ENCODE data around the gene APOLD1. TPM values are rescaled to one million over a fixed set of nuclear protein-coding genes. Genes with fewer than 3 reads are reported as not detected.
A peak's percentile ranks its signal among the peaks of the same experiment; 100 is the strongest.

Gene APOLD1
- polyA plus RNA-seq, 1 donor (not counting 4 experiments of a cell fraction or from before 2014, with no cell fraction given): 0.34 TPM

DNA sequence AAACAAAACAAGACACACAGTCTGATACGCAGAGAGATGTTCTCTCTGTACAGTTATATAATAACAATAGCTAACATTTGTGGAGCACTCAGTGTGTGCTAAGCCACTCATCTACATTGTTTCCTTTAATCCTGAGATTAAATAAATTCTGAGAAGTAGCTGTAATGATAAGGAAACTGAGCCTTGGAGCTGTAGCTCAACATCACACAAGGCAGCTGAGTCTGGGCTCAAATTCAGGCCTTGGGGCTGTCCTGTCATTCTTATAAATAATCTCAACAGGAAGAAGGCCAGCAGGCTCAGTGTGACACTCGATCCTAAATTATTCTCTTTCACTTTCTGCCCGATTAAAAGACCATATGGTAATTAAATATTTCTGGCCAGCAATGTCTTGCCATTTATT is 43.8 kb upstream of the APOLD1 start:
- H3K4me2 ChIP-seq (ENCODE audit: control insufficient read depth, extremely low read depth, insufficient read depth, low read depth, low read length): peak overlapping the region; percentile 55
- no peaks in the 10 kb centered on the region for H3K36me3 ChIP-seq (ENCODE audit: control insufficient read depth in 2 of 2, extremely low read depth in 1 of 2, insufficient read depth in 2 of 2, low read length in 2 of 2)
- H3K9me3 ChIP-seq (ENCODE audit: control insufficient read depth, low read depth, low read length): no peaks in the 10 kb centered on the region
- H3K79me2 ChIP-seq (ENCODE audit: control insufficient read depth, insufficient read depth, low read length): no peaks in the 10 kb centered on the region
- H3K27me3 ChIP-seq (ENCODE audit: control insufficient read depth, extremely low read depth, insufficient read depth, low read length): no peaks in the 10 kb centered on the region
- FAIRE-seq (no peak), DNase-seq (ENCODE audit: low read depth, low spot score) (no peak)
- no peak overlapping the region for H3K9ac ChIP-seq (ENCODE audit: control insufficient read depth, extremely low read depth, insufficient read depth, low read length)
- no peak for TF ChIP-seq EZH2 (IDR thresholded peaks at IDR 0.05; ENCODE audit: low read length)
- TF ChIP-seq, protein P1, sequence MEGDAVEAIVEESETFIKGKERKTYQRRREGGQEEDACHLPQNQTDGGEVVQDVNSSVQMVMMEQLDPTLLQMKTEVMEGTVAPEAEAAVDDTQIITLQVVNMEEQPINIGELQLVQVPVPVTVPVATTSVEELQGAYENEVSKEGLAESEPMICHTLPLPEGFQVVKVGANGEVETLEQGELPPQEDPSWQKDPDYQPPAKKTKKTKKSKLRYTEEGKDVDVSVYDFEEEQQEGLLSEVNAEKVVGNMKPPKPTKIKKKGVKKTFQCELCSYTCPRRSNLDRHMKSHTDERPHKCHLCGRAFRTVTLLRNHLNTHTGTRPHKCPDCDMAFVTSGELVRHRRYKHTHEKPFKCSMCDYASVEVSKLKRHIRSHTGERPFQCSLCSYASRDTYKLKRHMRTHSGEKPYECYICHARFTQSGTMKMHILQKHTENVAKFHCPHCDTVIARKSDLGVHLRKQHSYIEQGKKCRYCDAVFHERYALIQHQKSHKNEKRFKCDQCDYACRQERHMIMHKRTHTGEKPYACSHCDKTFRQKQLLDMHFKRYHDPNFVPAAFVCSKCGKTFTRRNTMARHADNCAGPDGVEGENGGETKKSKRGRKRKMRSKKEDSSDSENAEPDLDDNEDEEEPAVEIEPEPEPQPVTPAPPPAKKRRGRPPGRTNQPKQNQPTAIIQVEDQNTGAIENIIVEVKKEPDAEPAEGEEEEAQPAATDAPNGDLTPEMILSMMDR (optimal IDR thresholded peaks at IDR 0.05 in 1 of 3, IDR thresholded peaks at IDR 0.05 in 1 of 3, conservative IDR thresholded peaks at IDR 0.05 in 1 of 3; ENCODE audit: extremely low read depth in 1 of 3, insufficient read depth in 2 of 3, low read length in 3 of 3): no peak
- peak overlapping the region; percentile 42 for H2AFZ ChIP-seq (ENCODE audit: control insufficient read depth, low read length)
- H4K20me1 ChIP-seq (ENCODE audit: control insufficient read depth, extremely low read depth, insufficient read depth, low read length): no peaks in the 10 kb centered on the region
- dilution Hi-C loops (cut with MboI; ENCODE audit: extremely low pct_ligation_motif_present, low sequenced_read_pairs): no loop called here
- H3K4me1 ChIP-seq (ENCODE audit: control insufficient read depth, extremely low read depth, insufficient read depth, low read length): peaks cover 18% of the 10 kb centered on the region
- peak overlapping the region in 1 of 3 experiments; percentile 16 for H3K4me3 ChIP-seq (ENCODE audit: control insufficient read depth in 2 of 3, extremely low read depth in 1 of 3, insufficient read depth in 2 of 3, low read depth in 1 of 3, low read length in 3 of 3)
- no peaks in the 10 kb centered on the region for H3K9me1 ChIP-seq (ENCODE audit: control insufficient read depth, extremely low read depth, insufficient read depth, low read length)
- H3K27ac ChIP-seq (ENCODE audit: control insufficient read depth, insufficient read depth, low read length): no peak overlapping the region

DNA sequence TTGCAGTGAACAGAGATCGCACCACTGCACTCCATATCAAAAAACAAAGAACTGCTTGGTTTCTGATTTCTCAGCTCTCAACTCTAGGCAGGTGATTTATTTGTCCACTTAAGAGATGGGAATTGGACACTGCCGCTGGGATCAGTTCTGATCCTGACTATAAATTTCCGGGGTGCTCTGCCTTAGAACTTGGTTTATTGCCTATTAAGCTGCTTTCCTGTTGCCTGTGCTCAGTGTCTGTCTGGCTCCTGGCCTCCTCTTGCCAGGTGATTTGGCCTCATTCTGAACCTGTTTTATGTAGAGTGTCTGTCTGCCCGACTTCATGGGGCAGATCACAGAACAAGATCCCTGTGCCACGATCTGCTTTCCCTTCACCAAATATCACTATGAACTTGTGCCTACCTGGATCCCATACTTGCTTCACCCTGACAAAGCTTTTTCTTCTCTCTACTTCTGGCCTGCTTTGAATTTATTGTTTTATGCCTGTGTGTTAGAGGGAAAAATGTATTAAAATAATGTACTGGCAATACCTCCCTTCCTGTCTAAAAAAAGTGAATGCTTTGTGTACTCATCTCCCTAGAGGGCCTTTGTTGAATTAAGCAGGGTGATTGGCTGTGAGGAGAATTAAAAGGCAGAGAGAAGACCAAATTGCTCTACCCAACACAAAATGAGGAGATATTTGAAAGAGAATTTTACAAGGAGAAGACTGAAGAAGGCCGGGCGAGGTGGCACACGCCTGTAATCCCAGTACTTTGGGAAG is 40.7 kb upstream of the APOLD1 start:
- Histone ChIP-seq H3K9ac (ENCODE audit: control insufficient read depth, extremely low read depth, insufficient read depth, low read length) (no peak overlapping the region), H3K27me3 (ENCODE audit: control insufficient read depth, extremely low read depth, insufficient read depth, low read length) (no peaks in the 10 kb centered on the region), H3K9me1 (ENCODE audit: control insufficient read depth, extremely low read depth, insufficient read depth, low read length) (no peaks in the 10 kb centered on the region), H2AFZ (ENCODE audit: control insufficient read depth, low read length) (peak overlapping the region; percentile 70), H3K36me3 (ENCODE audit: control insufficient read depth in 2 of 2, extremely low read depth in 1 of 2, insufficient read depth in 2 of 2, low read length in 2 of 2) (no peaks in the 10 kb centered on the region), H3K27ac (ENCODE audit: control insufficient read depth, insufficient read depth, low read length) (no peak overlapping the region), H4K20me1 (ENCODE audit: control insufficient read depth, extremely low read depth, insufficient read depth, low read length) (no peaks in the 10 kb centered on the region), H3K9me3 (ENCODE audit: control insufficient read depth, low read depth, low read length) (no peaks in the 10 kb centered on the region), H3K4me3 (ENCODE audit: control insufficient read depth in 2 of 3, extremely low read depth in 1 of 3, insufficient read depth in 2 of 3, low read depth in 1 of 3, low read length in 3 of 3) (no peak overlapping the region), H3K4me2 (ENCODE audit: control insufficient read depth, extremely low read depth, insufficient read depth, low read depth, low read length) (peak overlapping the region; percentile 13), H3K79me2 (ENCODE audit: control insufficient read depth, insufficient read depth, low read length) (no peaks in the 10 kb centered on the region), H3K4me1 (ENCODE audit: control insufficient read depth, extremely low read depth, insufficient read depth, low read length) (peaks cover 15% of the 10 kb centered on the region)
- no peak for DNase-seq (ENCODE audit: low read depth, low spot score)
- TF ChIP-seq, protein P1 (optimal IDR thresholded peaks at IDR 0.05 in 1 of 3, IDR thresholded peaks at IDR 0.05 in 1 of 3, conservative IDR thresholded peaks at IDR 0.05 in 1 of 3; ENCODE audit: extremely low read depth in 1 of 3, insufficient read depth in 2 of 3, low read length in 3 of 3): no peak
- TF ChIP-seq EZH2 (IDR thresholded peaks at IDR 0.05; ENCODE audit: low read length): no peak
- FAIRE-seq: no peak
- dilution Hi-C loops (cut with MboI; ENCODE audit: extremely low pct_ligation_motif_present, low sequenced_read_pairs): no loop called here
